Measurements from ENCODE around the gene STIM2.

STIM2 gene

DNA sequence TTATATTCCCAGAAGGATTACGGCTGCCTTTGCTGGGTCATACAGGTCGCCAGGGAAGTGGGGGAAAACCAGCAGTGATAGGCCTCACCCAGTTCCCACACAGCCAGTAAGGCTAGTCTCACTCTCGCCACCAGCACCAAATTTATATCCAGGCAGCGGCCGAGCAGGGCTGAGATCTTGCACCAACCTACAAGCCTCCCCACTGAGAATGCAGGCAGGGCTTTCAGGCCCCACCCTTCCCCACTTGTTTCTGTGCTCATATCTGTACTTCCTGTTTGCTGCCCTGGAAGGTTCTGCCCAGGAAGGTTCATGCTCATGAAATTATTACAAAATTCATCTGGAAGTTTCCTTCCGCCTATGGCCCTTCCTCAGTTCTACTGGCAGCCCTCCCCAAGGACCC lies 179.7 kb downstream of the STIM2 start:
- DNase-seq (ENCODE audit: low spot score): no peak

- no peak for DNase-seq (ENCODE audit: low spot score)
These were observed 181.8 kb downstream of the STIM2 start for GRCh38 chr4:27042411-27042810.

DNA sequence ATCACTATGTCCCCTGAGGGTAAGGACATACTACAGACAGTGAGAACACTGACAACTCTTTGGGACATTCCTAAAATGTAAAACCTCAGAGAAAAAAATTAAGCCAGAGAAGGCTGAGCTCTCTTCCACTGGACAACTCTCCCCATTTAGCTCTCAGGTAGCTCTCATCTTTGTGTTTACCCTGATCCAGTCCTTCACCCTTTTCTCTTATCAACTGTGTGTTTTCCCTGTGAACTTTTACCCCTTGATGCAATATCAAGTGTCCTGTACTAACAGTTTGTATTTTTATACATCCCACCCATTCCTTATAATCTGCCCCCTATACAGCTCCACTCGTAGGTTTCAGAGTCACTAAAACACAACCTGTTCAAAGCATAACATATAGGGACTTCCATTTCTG lies 182.6 kb downstream of the STIM2 start:
- no peak for DNase-seq (ENCODE audit: low spot score)

DNA sequence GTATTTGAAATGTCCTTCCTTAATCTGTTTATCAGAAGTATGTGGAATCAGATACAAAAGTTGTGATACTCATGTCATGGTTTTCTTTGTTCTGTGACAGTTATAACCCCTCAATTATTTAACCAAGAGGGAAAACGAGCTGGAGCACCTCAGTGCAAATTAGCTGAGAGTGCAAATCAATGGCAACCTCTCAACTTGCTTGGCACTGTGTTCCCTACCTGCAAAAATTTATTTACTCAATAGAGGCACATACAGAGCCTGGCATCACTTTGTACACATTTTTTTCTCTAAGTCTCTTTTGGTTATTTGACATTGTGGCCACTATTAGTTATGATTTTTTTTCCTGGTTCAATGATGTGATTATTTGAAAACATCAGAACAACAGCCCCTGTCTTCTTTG lies 186.2 kb downstream of the STIM2 start:
- no peak for DNase-seq (ENCODE audit: low spot score)

GRCh38 chr4:27048429-27049238 lies 188.0 kb downstream of the STIM2 start:
- peak; percentile 62 for DNase-seq (ENCODE audit: low spot score)

- no peak for DNase-seq (ENCODE audit: low spot score)
These were observed 188.7 kb downstream of the STIM2 start for GRCh38 chr4:27049239-27049829.

DNA sequence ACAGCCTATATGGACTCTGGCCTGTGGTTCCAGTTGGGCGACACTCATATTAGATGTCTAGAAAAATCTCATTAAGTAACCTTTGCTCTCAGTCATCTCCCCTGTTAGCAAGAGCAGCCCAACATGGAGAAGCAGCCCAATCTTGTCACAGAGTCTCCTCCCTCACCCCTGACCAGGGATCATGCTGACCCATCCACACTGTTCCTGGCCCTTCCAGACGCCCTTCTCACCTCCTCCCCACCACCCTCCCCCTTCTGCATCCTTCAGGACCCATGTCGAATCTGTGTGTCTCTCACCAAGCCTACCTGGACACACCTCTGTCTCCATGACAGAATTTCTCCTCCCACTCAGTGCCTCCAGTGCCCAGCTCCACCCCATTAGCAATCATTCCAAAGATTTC lies 190.1 kb downstream of the STIM2 start:
- no peak for DNase-seq (ENCODE audit: low spot score)

GRCh38 chr4:27055221-27055760 lies 194.7 kb downstream of the STIM2 start:
- DNase-seq (ENCODE audit: low spot score): no peak

GRCh38 chr4:27056281-27056680 lies 195.6 kb downstream of the STIM2 start:
- DNase-seq (ENCODE audit: low spot score): no peak

DNA sequence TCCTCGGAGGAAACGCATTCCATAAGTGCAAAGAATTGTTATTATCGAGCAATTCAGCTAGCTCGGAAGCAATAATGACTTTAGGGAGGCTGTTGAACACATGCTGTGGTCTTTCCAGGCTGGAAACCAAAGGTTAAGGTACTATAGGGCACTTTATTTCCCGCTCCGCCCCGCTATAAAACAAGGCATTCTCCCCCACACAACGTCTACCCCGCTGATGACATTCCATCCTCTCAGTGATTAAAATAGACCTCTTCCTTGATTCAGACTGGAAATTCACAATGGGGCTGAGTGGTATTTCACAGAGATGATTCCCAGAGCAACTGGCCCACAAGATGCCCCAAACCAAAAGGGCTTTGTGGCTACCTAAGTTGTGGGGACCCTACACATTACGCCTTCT lies 196.4 kb downstream of the STIM2 start:
- DNase-seq (ENCODE audit: low spot score): no peak

DNA sequence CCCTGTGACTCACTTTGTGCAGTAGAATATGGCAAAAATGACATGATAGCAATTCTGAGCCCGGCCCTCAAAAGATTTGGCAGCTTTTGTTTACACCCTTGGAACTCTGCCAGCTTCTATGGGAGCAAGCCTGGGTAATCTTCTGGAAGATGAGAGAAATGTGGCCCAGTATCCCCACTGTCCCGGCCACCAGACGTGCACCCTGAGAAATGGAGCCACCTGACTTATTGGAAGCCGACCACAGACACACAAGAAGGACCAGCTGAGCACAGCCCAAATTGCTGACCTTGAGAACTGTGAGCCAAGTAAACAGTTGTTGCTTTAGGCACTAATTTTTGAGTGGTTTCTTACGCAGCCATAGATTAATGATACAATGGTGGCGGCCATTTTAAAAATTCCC lies 197.0 kb downstream of the STIM2 start:
- DNase-seq (ENCODE audit: low spot score): no peak

- no peak for DNase-seq (ENCODE audit: low spot score)
These were observed 198.3 kb downstream of the STIM2 start for GRCh38 chr4:27058819-27059406.

- no peak for DNase-seq (ENCODE audit: low spot score)
These were observed 198.8 kb downstream of the STIM2 start for GRCh38 chr4:27059446-27059845.

DNA sequence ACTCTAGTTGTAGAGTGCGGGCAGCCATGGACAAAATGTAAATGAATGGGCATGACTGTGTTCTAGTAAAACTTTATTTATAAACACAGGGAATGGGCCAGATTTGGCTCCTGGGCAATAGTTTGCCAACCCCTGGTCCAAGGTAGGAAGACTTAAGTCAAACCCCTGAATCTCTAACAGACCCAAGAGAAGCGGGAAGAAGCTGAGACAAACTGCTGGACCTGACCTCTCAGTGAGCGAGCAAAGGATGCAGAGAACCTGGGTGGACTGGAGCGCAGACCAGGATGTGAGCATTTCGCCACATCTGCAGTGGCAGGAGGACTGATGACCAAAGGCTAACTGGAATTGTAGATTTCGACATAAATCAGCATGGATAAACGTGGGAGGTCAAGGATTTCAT lies 201.6 kb downstream of the STIM2 start:
- DNase-seq (ENCODE audit: low spot score): no peak

GRCh38 chr4:27066591-27066990 lies 205.9 kb downstream of the STIM2 start:
- no peak for DNase-seq (ENCODE audit: low spot score)

- DNase-seq (ENCODE audit: low spot score): no peak
These were observed 207.7 kb downstream of the STIM2 start for GRCh38 chr4:27068151-27068867.

All from AG08395 (cell line).